ENCODE measurements around the gene GNRHR.

DNA sequence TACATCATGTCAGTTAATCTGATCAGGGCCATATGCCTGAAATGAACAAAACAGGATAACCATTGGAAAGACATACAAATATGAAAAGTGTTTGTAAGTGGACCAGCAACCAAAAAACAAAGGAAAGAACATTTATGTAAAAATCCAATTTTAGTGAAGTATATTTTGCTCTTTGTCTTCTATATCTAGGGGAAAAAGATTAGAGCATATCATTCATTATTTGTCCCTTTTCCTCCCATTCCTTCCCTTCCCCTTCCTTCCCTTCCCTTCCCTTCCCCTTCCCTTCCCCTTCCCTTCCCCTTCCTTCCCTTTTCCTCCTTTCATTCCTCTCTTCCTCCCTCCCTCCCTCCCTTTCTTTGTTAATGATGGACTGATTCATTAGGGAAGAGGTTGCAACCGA, 1.8 kb upstream of the GNRHR start:
- TF ChIP-seq, protein P1, sequence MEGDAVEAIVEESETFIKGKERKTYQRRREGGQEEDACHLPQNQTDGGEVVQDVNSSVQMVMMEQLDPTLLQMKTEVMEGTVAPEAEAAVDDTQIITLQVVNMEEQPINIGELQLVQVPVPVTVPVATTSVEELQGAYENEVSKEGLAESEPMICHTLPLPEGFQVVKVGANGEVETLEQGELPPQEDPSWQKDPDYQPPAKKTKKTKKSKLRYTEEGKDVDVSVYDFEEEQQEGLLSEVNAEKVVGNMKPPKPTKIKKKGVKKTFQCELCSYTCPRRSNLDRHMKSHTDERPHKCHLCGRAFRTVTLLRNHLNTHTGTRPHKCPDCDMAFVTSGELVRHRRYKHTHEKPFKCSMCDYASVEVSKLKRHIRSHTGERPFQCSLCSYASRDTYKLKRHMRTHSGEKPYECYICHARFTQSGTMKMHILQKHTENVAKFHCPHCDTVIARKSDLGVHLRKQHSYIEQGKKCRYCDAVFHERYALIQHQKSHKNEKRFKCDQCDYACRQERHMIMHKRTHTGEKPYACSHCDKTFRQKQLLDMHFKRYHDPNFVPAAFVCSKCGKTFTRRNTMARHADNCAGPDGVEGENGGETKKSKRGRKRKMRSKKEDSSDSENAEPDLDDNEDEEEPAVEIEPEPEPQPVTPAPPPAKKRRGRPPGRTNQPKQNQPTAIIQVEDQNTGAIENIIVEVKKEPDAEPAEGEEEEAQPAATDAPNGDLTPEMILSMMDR (IDR thresholded peaks at IDR 0.05; ENCODE audit: poor library complexity), result no peak
- TF ChIP-seq EZH2 (IDR thresholded peaks at IDR 0.05; ENCODE audit: borderline replicate concordance) (no peak), EZH2phosphoT487 (IDR thresholded peaks at IDR 0.05; ENCODE audit: low read depth, severe bottlenecking, unreplicated experiment) (no peak)
